ENCODE data around the gene FOXL2NB. TPM values are rescaled to one million over a fixed set of nuclear protein-coding genes. Genes with fewer than 3 reads are reported as not detected.

The FOXL2NB gene
- total and polyA plus RNA-seq, 10 of the 15 experiments (the other 5 are each of a cell fraction or from before 2014, with no cell fraction given) = not detected

DNA sequence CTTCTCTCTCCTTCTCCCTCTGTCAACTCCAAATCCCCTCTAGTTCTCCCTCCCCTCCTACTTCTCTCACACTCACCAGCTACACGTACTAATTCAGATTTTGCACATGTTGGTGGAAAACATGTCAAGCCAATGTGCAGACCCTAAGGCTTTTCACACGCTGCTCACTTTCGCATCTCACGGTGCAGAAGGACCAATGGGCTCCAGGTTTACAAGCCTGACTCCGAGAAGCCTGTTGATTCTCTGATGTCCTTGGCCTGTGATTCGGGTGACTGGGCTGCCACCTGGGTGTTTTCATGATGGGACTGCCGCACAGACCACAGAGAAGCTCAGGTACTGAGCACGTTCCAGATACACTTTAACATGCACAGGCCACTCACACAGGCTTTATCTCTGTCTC lies 3.7 kb downstream of the FOXL2NB start:
- FAIRE-seq (no peak), DNase-seq (ENCODE audit: low read depth, low spot score) (no peak), ATAC-seq (no peak)
- Histone ChIP-seq H4K20me1 (ENCODE audit: control insufficient read depth, insufficient read depth) (0 out of 2 replicates have a peak, but pooled peaks cover 3% of the 10 kb centered on the region), H2AFZ (ENCODE audit: control insufficient read depth, low read depth, low read length) (no peak overlapping the region), H3K9me3 (replicated peaks; ENCODE audit: control insufficient read depth, insufficient read depth, low read length) (no peaks in the 10 kb centered on the region), H3K27ac (ENCODE audit: control insufficient read depth, insufficient read depth) (no peak overlapping the region), H3K79me2 (ENCODE audit: control insufficient read depth, insufficient read depth, low read length) (no peaks in the 10 kb centered on the region), H3K9ac (ENCODE audit: control insufficient read depth, insufficient read depth, low read length) (no peak overlapping the region), H3K4me2 (ENCODE audit: control insufficient read depth, insufficient read depth) (no peak overlapping the region), H3K27me3 (replicated peaks in 1 of 2; ENCODE audit: control insufficient read depth in 2 of 2, insufficient read depth in 2 of 2, low read length in 1 of 2) (peaks cover 8 to 20% of the 10 kb centered on the region in 2 experiments), H3K36me3 (ENCODE audit: control insufficient read depth in 2 of 2, insufficient read depth in 2 of 2, low read length in 1 of 2) (no peaks in the 10 kb centered on the region), H3K4me3 (no peak overlapping the region), H3K4me1 (ENCODE audit: control insufficient read depth, insufficient read depth, low read length) (no peaks in the 10 kb centered on the region)
- CTCF ChIA-PET = interaction anchor here (0.6 kb wide), 1 partner anchor 27 kb away, joined by 3 read pairs; no protein-coding TSS in a partner anchor
- BruUV-seq (replicated peaks) = no TSS peak
- intact Hi-C loops (cut with micrococcal nuclease; ENCODE audit: unreplicated experiment) (no loop called here), in situ Hi-C loops (cut with MboI) (no loop called here)
- SMC1A ChIA-PET (ENCODE audit: uncharacterized antibody, unreplicated experiment) = no interaction called here
- POLR2A ChIA-PET = no interaction called here
- RAD21 ChIA-PET (ENCODE audit: unreplicated experiment) = no interaction called here
- TF ChIP-seq SRF (IDR thresholded peaks at IDR 0.05; ENCODE audit: low read depth in 2 of 2, low read length in 2 of 2) (no peak), BHLHE40 (IDR thresholded peaks at IDR 0.05; ENCODE audit: borderline replicate concordance in 1 of 2, low read depth in 2 of 2, low read length in 1 of 2) (no peak)
- WGBS (ENCODE audit: insufficient coverage, insufficient replicate concordance, low lambda C conversion rate, missing lambda C conversion rate) = 53% methylated on average over 8 of the region's 8 CpGs

- no peak overlapping the region for H3K4me2 ChIP-seq (ENCODE audit: control insufficient read depth, insufficient read depth)
- no peaks in the 10 kb centered on the region for H3K4me1 ChIP-seq (ENCODE audit: control insufficient read depth, insufficient read depth, low read length)
- POLR2A ChIA-PET = no interaction called here
- RAD21 ChIA-PET (ENCODE audit: unreplicated experiment) = no interaction called here
- no peak overlapping the region for H3K9ac ChIP-seq (ENCODE audit: control insufficient read depth, insufficient read depth, low read length)
- DNase-seq (ENCODE audit: low read depth, low spot score) (no peak), FAIRE-seq (no peak), ATAC-seq (no peak)
- 9% methylated on average over 33 of the region's 36 CpGs for WGBS (ENCODE audit: insufficient coverage, insufficient replicate concordance, low lambda C conversion rate, missing lambda C conversion rate)
- H2AFZ ChIP-seq (ENCODE audit: control insufficient read depth, low read depth, low read length) = no peak overlapping the region
- H3K79me2 ChIP-seq (ENCODE audit: control insufficient read depth, insufficient read depth, low read length) = no peaks in the 10 kb centered on the region
- no peaks in the 10 kb centered on the region for H4K20me1 ChIP-seq (ENCODE audit: control insufficient read depth, insufficient read depth)
- intact Hi-C loops (cut with micrococcal nuclease; ENCODE audit: unreplicated experiment) (no loop called here), in situ Hi-C loops (cut with MboI) (no loop called here)
- H3K9me3 ChIP-seq (replicated peaks; ENCODE audit: control insufficient read depth, insufficient read depth, low read length) = no peaks in the 10 kb centered on the region
- no peak overlapping the region for H3K27ac ChIP-seq (ENCODE audit: control insufficient read depth, insufficient read depth)
- BruUV-seq (replicated peaks) = no TSS peak
- no peak overlapping the region for H3K4me3 ChIP-seq
- SMC1A ChIA-PET (ENCODE audit: uncharacterized antibody, unreplicated experiment) = no interaction called here
- H3K36me3 ChIP-seq (ENCODE audit: control insufficient read depth in 2 of 2, insufficient read depth in 2 of 2, low read length in 1 of 2) = no peaks in the 10 kb centered on the region
- H3K27me3 ChIP-seq (replicated peaks in 1 of 2; ENCODE audit: control insufficient read depth in 2 of 2, insufficient read depth in 2 of 2, low read length in 1 of 2) = peaks cover 0 to 4% of the 10 kb centered on the region in 2 experiments; a peak in 2 of 4 replicates
- CTCF ChIA-PET = interaction anchor here (1.8 kb wide), 1 partner anchor 24 kb away, joined by 4 read pairs; no protein-coding TSS in a partner anchor
- TF ChIP-seq, protein P1, sequence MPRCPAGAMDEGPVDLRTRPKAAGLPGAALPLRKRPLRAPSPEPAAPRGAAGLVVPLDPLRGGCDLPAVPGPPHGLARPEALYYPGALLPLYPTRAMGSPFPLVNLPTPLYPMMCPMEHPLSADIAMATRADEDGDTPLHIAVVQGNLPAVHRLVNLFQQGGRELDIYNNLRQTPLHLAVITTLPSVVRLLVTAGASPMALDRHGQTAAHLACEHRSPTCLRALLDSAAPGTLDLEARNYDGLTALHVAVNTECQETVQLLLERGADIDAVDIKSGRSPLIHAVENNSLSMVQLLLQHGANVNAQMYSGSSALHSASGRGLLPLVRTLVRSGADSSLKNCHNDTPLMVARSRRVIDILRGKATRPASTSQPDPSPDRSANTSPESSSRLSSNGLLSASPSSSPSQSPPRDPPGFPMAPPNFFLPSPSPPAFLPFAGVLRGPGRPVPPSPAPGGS (IDR thresholded peaks at IDR 0.05; ENCODE audit: borderline replicate concordance, insufficient read depth, low read depth, low read length, poor library complexity, severe bottlenecking) = no peak
- no peak for TF ChIP-seq MLLT1 (IDR thresholded peaks at IDR 0.05)
- TF ChIP-seq NFYB (IDR thresholded peaks at IDR 0.05; ENCODE audit: insufficient read depth, low read depth, low read length) = no peak
- TF ChIP-seq, protein P2, sequence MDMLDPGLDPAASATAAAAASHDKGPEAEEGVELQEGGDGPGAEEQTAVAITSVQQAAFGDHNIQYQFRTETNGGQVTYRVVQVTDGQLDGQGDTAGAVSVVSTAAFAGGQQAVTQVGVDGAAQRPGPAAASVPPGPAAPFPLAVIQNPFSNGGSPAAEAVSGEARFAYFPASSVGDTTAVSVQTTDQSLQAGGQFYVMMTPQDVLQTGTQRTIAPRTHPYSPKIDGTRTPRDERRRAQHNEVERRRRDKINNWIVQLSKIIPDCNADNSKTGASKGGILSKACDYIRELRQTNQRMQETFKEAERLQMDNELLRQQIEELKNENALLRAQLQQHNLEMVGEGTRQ (IDR thresholded peaks at IDR 0.05; ENCODE audit: borderline replicate concordance, low read depth, low read length) = no peak
- no peak for TF ChIP-seq LARP7 (IDR thresholded peaks at IDR 0.05)
- TF ChIP-seq CHD4 (IDR thresholded peaks at IDR 0.05) = no peak
- no peak for TF ChIP-seq NR2C2 (IDR thresholded peaks at IDR 0.05; ENCODE audit: borderline replicate concordance, control insufficient read depth, insufficient read length, low read depth)
Observed at GRCh38 chr3:138960417-138960852, 13.4 kb downstream of the FOXL2NB start.
